ENCODE results near the gene FAM241A. TPM values are rescaled to one million over a fixed set of nuclear protein-coding genes. Genes with fewer than 3 reads are reported as not detected.
A peak's percentile ranks its signal among the peaks of the same experiment; 100 is the strongest.

FAM241A gene
- total and polyA plus RNA-seq, 2 donors (not counting 1 experiment from before 2014, with no cell fraction given) = 0.43 to 0.79 TPM

DNA sequence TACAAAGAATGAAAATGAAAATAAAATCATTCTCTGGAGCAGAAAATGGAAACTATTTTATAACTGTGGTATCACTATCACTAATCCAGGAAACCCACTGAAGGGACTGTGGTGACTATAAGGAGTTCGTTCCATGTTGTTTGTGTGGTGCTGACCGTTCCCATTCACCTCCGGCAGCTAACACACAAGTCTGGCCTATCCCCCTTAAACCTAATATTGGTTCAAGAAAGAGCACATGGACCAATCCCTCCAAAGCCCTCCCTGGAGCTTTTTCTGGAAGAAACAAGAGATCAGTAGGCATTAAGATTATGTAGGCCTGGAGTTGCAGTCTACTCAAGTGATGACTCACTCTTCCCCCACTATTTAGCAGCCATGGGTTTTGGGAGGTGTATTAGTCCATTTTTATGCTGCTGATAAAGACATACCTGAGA is 25.9 kb upstream of the FAM241A start:
- no peaks in the 10 kb centered on the region for H3K36me3 ChIP-seq (replicated peaks in 1 of 2; ENCODE audit: control extremely low read depth in 1 of 2, control insufficient read depth in 1 of 2, extremely low read depth in 1 of 2, insufficient read depth in 2 of 2, low read length in 1 of 2)
- TF ChIP-seq, protein P1, sequence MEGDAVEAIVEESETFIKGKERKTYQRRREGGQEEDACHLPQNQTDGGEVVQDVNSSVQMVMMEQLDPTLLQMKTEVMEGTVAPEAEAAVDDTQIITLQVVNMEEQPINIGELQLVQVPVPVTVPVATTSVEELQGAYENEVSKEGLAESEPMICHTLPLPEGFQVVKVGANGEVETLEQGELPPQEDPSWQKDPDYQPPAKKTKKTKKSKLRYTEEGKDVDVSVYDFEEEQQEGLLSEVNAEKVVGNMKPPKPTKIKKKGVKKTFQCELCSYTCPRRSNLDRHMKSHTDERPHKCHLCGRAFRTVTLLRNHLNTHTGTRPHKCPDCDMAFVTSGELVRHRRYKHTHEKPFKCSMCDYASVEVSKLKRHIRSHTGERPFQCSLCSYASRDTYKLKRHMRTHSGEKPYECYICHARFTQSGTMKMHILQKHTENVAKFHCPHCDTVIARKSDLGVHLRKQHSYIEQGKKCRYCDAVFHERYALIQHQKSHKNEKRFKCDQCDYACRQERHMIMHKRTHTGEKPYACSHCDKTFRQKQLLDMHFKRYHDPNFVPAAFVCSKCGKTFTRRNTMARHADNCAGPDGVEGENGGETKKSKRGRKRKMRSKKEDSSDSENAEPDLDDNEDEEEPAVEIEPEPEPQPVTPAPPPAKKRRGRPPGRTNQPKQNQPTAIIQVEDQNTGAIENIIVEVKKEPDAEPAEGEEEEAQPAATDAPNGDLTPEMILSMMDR (IDR thresholded peaks at IDR 0.05) = no peak
- TF ChIP-seq EZH2 (IDR thresholded peaks at IDR 0.05; ENCODE audit: borderline replicate concordance, insufficient read depth, low read depth, low read length, poor library complexity, severe bottlenecking) = no peak
- peak overlapping the region; percentile 0 for H2AFZ ChIP-seq (ENCODE audit: insufficient read depth, low read depth, low read length, poor library complexity, severe bottlenecking)
- no peaks in the 10 kb centered on the region for H3K79me2 ChIP-seq (ENCODE audit: control insufficient read depth, insufficient read depth, low read length)
- Mint-ChIP-seq H3K9me3 (ENCODE audit: insufficient read depth) (no peaks in the 10 kb centered on the region), H3K27me3 (no peaks in the 10 kb centered on the region), H3K4me3 (no peak overlapping the region), H3K4me1 (peaks cover 4% of the 10 kb centered on the region), H3K27ac (no peak overlapping the region)
- WGBS (ENCODE audit: insufficient coverage) = 40% methylated on average over 1 of the region's 3 CpGs
- ATAC-seq (ENCODE audit: low read depth) = no peak
- intact Hi-C loops (cut with micrococcal nuclease) = no loop called here
- H3K27me3 ChIP-seq (replicated peaks in 1 of 4; ENCODE audit: control extremely low read depth in 1 of 4, control insufficient read depth in 3 of 4, insufficient read depth in 4 of 4, low read length in 3 of 4) = no peaks in the 10 kb centered on the region
- ChIA-PET POLR2A (no interaction called here), CTCF (interaction anchor here (1.0 kb wide), 1 partner anchor 19 kb away, joined by 3 read pairs; no protein-coding TSS in a partner anchor)
- H4K20me1 ChIP-seq (ENCODE audit: control insufficient read depth, insufficient read depth, low read length, poor library complexity, severe bottlenecking) = no peaks in the 10 kb centered on the region
- H3K4me2 ChIP-seq (replicated peaks; ENCODE audit: low read depth, low read length, poor library complexity, severe bottlenecking) = no peak overlapping the region
- DNase-seq = no peak
- H3K27ac ChIP-seq (ENCODE audit: low read length in 2 of 2) = no peak overlapping the region
- H3K4me3 ChIP-seq (ENCODE audit: control extremely low read depth in 1 of 5, extremely low read depth in 1 of 5, insufficient read depth in 1 of 5, low read depth in 2 of 5, low read length in 4 of 5) = no peak overlapping the region
- H3K9me3 ChIP-seq (ENCODE audit: control extremely low read depth in 1 of 3, control insufficient read depth in 2 of 3, insufficient read depth in 1 of 3, low read length in 2 of 3) = no peaks in the 10 kb centered on the region
- H3K4me1 ChIP-seq (ENCODE audit: control insufficient read depth in 2 of 2, insufficient read depth in 2 of 2, low read length in 2 of 2) = no peaks in the 10 kb centered on the region
- no peak overlapping the region for H3K9ac ChIP-seq (ENCODE audit: low read length)

DNA sequence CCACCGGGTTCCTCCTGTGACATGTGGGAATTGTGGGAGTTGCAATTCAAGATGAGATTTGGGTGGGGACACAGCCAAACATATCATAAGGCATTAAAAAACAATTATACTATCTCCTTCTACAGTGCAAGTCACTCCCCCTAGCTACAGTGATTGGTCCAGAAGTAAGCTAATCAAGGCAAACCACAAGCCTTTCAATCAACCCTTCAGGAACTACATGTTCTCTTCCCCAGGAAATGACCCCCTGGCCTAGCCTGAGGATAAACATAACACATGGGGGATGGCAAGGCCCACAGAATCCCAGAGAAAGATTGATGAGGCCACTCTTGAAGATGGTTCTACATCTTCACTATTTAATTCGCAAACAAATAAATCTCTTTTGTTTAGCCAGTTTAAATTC is 25.2 kb upstream of the FAM241A start:
- Histone ChIP-seq H3K4me2 (replicated peaks; ENCODE audit: low read depth, low read length, poor library complexity, severe bottlenecking) (no peak overlapping the region), H3K27me3 (replicated peaks in 1 of 4; ENCODE audit: control extremely low read depth in 1 of 4, control insufficient read depth in 3 of 4, insufficient read depth in 4 of 4, low read length in 3 of 4) (no peaks in the 10 kb centered on the region), H3K36me3 (replicated peaks in 1 of 2; ENCODE audit: control extremely low read depth in 1 of 2, control insufficient read depth in 1 of 2, extremely low read depth in 1 of 2, insufficient read depth in 2 of 2, low read length in 1 of 2) (no peaks in the 10 kb centered on the region), H3K9me3 (ENCODE audit: control extremely low read depth in 1 of 3, control insufficient read depth in 2 of 3, insufficient read depth in 1 of 3, low read length in 2 of 3) (no peaks in the 10 kb centered on the region), H3K27ac (ENCODE audit: low read length in 2 of 2) (no peak overlapping the region), H3K4me1 (ENCODE audit: control insufficient read depth in 2 of 2, insufficient read depth in 2 of 2, low read length in 2 of 2) (no peaks in the 10 kb centered on the region), H3K9ac (ENCODE audit: low read length) (no peak overlapping the region), H3K79me2 (ENCODE audit: control insufficient read depth, insufficient read depth, low read length) (no peaks in the 10 kb centered on the region), H3K4me3 (ENCODE audit: control extremely low read depth in 1 of 5, extremely low read depth in 1 of 5, insufficient read depth in 1 of 5, low read depth in 2 of 5, low read length in 4 of 5) (no peak overlapping the region), H4K20me1 (ENCODE audit: control insufficient read depth, insufficient read depth, low read length, poor library complexity, severe bottlenecking) (no peaks in the 10 kb centered on the region), H2AFZ (ENCODE audit: insufficient read depth, low read depth, low read length, poor library complexity, severe bottlenecking) (no peak overlapping the region)
- Mint-ChIP-seq H3K27ac (no peak overlapping the region), H3K4me1 (peaks cover 4% of the 10 kb centered on the region), H3K27me3 (no peaks in the 10 kb centered on the region), H3K9me3 (ENCODE audit: insufficient read depth) (no peaks in the 10 kb centered on the region), H3K4me3 (no peak overlapping the region)
- no peak for ATAC-seq (ENCODE audit: low read depth)
- ChIA-PET POLR2A (no interaction called here), CTCF (interaction anchor here (1.0 kb wide), 1 partner anchor 20 kb away, joined by 3 read pairs; no protein-coding TSS in a partner anchor)
- WGBS (ENCODE audit: insufficient coverage) = no CpG with 5 or more reads among the region's 2 CpGs
- intact Hi-C loops (cut with micrococcal nuclease) = no loop called here
- DNase-seq = no peak
- TF ChIP-seq EZH2 (IDR thresholded peaks at IDR 0.05; ENCODE audit: borderline replicate concordance, insufficient read depth, low read depth, low read length, poor library complexity, severe bottlenecking) = no peak
- TF ChIP-seq, protein P1 (IDR thresholded peaks at IDR 0.05) = no peak

Measured in B cell (primary cell).